Caco-2 (cell line): ENCODE measurements around the gene FAM3C. TPM values are rescaled to one million over a fixed set of nuclear protein-coding genes. Genes with fewer than 3 reads are reported as not detected.

ENCODE experiments used
- BruUV-seq: library from RNA; stranded (reverse); fragments of 400-500 nt; replicated peaks from 2 replicates; lab custom pipeline; 2021; lab: Mats Ljungman, UMichigan
- CTCF ChIA-PET: fragments of 300-600 bp; sonication (Branson Sonifier 250); formaldehyde crosslinking; loops from one replicate; lab custom pipeline; 2022; ENCODE audit warnings: antibody characterized with exemption; lab: Charles Lee
- POLR2A ChIA-PET: fragments of 300-600 bp; sonication (Branson Sonifier 250); formaldehyde crosslinking; loops from one replicate; lab custom pipeline; 2022; ENCODE audit warnings: antibody characterized with exemption; lab: Charles Lee
- DNase-seq, 2 experiments: peaks; one replicate each; pipeline versions ENCODE4 v3.0.0 to v3.0.0-alpha.2; 2020 to 2022
- H3K27me3 ChIP-seq: replicated peaks from 2 replicates; pipeline ENCODE4 v1.6.0; 2011; ENCODE audit warnings: low read length; ENCODE audit not compliant: control insufficient read depth, insufficient read depth
- H3K36me3 ChIP-seq: 2 replicates; pipeline ENCODE4 v1.5.1; 2011; ENCODE audit warnings: low read length; ENCODE audit not compliant: control insufficient read depth, insufficient read depth
- H3K4me1 ChIP-seq: fragments of 250-450 bp; sonication (Bioruptor Pico); 2 replicates; pipeline ENCODE4 v1.5.1; 2020; ENCODE audit warnings: mild to moderate bottlenecking
- H3K4me3 ChIP-seq: 2 replicates; pipeline ENCODE4 v1.5.1; 2011; ENCODE audit warnings: low read depth, mild to moderate bottlenecking, control low read depth, low read length
- H3K9me3 ChIP-seq: fragments of 250-450 bp; sonication (Bioruptor Pico); 2 replicates; pipeline ENCODE4 v1.5.1; 2020; ENCODE audit warnings: mild to moderate bottlenecking, moderate library complexity
- H3K27ac Mint-ChIP-seq: one replicate; pipeline ENCODE4 v1.8.0; 2022; ENCODE audit warnings: mixed read lengths; ENCODE audit not compliant: unreplicated experiment
- H3K27me3 Mint-ChIP-seq: one replicate; pipeline ENCODE4 v1.8.0; 2022; ENCODE audit warnings: mixed read lengths; ENCODE audit not compliant: insufficient read depth, unreplicated experiment
- H3K36me3 Mint-ChIP-seq: one replicate; pipeline ENCODE4 v1.8.0; 2022; ENCODE audit warnings: mild to moderate bottlenecking, mixed read lengths; ENCODE audit not compliant: insufficient read depth, unreplicated experiment
- H3K4me1 Mint-ChIP-seq: one replicate; pipeline ENCODE4 v1.8.0; 2022; ENCODE audit warnings: low read depth, mixed read lengths; ENCODE audit not compliant: unreplicated experiment
- H3K4me3 Mint-ChIP-seq: one replicate; pipeline ENCODE4 v1.8.0; 2022; ENCODE audit warnings: mild to moderate bottlenecking, moderate library complexity, mixed read lengths; ENCODE audit not compliant: unreplicated experiment
- H3K9me3 Mint-ChIP-seq: one replicate; pipeline ENCODE4 v1.8.0; 2022; ENCODE audit warnings: mixed read lengths; ENCODE audit not compliant: unreplicated experiment
- intact Hi-C: fragments of 100-400 bp; cut with micrococcal nuclease; formaldehyde crosslinking; loops from one replicate; pipeline ENCODE4 v1.10.0; 2022; ENCODE audit not compliant: unreplicated experiment
- total RNA-seq: library from RNA; stranded (reverse); gene quantifications from 2 replicates; pipeline ENCODE4 v1.2.3, GENCODE V29; 2022
- TF ChIP-seq, protein P1 (sequence below), 2 experiments: fragments of 200-600 bp in 1 of 2; IDR thresholded peaks; 1 replicate in 1 of 2; 2 replicates in 1 of 2; pipeline versions ENCODE4 v1.5.1 to v1.8.0; 2011 to 2022; ENCODE audit warnings: antibody characterized with exemption in 1 of 2, control low read depth in 1 of 2, inconsistent platforms in 1 of 2, low read depth in 1 of 2, low read length in 1 of 2, mild to moderate bottlenecking in 1 of 2, moderate library complexity in 1 of 2; ENCODE audit not compliant: insufficient read depth in 1 of 2, severe bottlenecking in 1 of 2, unreplicated experiment in 1 of 2

FAM3C gene
- total RNA-seq, 1 experiment from 2014 or later: 40.5 TPM

DNA sequence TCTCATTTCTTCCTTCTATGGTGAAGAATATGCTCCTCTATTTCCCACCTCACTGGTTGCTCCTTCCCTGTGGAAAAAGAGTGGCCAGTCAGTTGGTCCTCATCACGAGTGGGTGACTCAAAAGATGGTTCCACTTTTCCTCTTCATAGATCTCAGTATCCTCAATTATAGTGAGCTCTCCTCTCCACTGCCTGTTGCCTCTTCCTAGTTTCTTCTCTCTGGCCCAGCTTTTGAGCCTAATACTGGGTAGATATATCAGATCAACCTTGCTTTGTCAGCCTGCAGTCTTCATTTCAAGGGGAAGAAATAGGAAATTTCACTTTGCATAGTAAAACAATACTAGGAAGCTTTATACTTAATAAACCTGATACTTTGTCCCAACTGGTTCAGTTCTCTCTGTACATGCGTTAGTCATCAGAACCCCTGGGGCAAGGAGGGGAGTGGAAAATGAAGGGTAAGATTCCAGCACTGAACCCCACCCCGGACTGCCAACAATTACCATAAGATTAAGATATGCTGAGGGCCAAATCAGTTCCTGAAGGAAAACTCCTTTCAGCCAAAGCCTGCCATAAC is 82.8 kb downstream of the FAM3C start:
- Mint-ChIP-seq H3K4me1 (no peaks in the 10 kb centered on the region), H3K9me3 (peaks cover 11% of the 10 kb centered on the region), H3K27ac (no peak overlapping the region), H3K4me3 (no peak overlapping the region), H3K27me3 (peaks cover 13% of the 10 kb centered on the region), H3K36me3 (no peaks in the 10 kb centered on the region)
- BruUV-seq: no TSS peak
- Histone ChIP-seq H3K4me3 (no peak overlapping the region), H3K4me1 (no peaks in the 10 kb centered on the region), H3K9me3 (peaks cover 4% of the 10 kb centered on the region; the same call in 1 of the 2 replicates), H3K27me3 (no peaks in the 10 kb centered on the region), H3K36me3 (no peaks in the 10 kb centered on the region)
- TF ChIP-seq, protein P1, sequence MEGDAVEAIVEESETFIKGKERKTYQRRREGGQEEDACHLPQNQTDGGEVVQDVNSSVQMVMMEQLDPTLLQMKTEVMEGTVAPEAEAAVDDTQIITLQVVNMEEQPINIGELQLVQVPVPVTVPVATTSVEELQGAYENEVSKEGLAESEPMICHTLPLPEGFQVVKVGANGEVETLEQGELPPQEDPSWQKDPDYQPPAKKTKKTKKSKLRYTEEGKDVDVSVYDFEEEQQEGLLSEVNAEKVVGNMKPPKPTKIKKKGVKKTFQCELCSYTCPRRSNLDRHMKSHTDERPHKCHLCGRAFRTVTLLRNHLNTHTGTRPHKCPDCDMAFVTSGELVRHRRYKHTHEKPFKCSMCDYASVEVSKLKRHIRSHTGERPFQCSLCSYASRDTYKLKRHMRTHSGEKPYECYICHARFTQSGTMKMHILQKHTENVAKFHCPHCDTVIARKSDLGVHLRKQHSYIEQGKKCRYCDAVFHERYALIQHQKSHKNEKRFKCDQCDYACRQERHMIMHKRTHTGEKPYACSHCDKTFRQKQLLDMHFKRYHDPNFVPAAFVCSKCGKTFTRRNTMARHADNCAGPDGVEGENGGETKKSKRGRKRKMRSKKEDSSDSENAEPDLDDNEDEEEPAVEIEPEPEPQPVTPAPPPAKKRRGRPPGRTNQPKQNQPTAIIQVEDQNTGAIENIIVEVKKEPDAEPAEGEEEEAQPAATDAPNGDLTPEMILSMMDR (IDR thresholded peaks at IDR 0.05; ENCODE audit: insufficient read depth in 1 of 2, low read depth in 1 of 2, low read length in 1 of 2, severe bottlenecking in 1 of 2, unreplicated experiment in 1 of 2): no peak
- intact Hi-C loops: no loop called here
- ChIA-PET POLR2A (no interaction called here), CTCF (no interaction called here)
- no peak for DNase-seq

DNA sequence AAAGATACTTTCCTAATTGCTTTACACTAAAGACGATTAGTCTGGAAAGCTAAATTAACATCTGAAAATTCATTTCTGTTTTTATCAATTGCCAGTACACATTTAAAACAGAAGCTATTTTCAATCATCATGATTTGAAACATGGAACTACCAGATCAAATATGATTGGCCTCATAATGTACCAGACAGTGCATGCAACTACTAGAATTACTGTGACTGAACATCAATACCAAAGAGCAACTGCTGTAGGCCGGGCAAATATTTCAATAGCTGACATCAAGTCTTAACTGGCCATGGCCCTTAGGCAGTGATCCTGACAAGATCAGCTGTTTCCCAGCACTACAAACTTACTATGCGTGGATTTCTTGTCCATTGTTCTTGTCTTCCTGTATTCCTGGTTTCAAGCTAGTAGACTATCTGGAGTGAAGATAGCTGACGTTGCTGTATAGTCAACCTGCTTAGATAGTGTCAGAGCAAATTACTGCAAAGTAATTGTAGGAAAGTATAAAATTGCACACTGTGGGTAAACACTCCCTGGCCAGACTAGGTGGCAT is 89.0 kb downstream of the FAM3C start:
- Mint-ChIP-seq H3K27me3 (peaks cover 15% of the 10 kb centered on the region), H3K9me3 (peaks cover 11% of the 10 kb centered on the region), H3K4me1 (no peaks in the 10 kb centered on the region), H3K4me3 (no peak overlapping the region), H3K27ac (no peak overlapping the region), H3K36me3 (no peaks in the 10 kb centered on the region)
- intact Hi-C loops: no loop called here
- BruUV-seq: no TSS peak
- no peaks in the 10 kb centered on the region for H3K36me3 ChIP-seq
- H3K27me3 ChIP-seq: no peaks in the 10 kb centered on the region
- ChIA-PET POLR2A (no interaction called here), CTCF (no interaction called here)
- H3K9me3 ChIP-seq: peaks cover 4% of the 10 kb centered on the region; the same call in 1 of the 2 replicates
- TF ChIP-seq, protein P1 (IDR thresholded peaks at IDR 0.05; ENCODE audit: insufficient read depth in 1 of 2, low read depth in 1 of 2, low read length in 1 of 2, severe bottlenecking in 1 of 2, unreplicated experiment in 1 of 2): no peak
- no peaks in the 10 kb centered on the region for H3K4me1 ChIP-seq
- H3K4me3 ChIP-seq: no peak overlapping the region
- no peak for DNase-seq

DNA sequence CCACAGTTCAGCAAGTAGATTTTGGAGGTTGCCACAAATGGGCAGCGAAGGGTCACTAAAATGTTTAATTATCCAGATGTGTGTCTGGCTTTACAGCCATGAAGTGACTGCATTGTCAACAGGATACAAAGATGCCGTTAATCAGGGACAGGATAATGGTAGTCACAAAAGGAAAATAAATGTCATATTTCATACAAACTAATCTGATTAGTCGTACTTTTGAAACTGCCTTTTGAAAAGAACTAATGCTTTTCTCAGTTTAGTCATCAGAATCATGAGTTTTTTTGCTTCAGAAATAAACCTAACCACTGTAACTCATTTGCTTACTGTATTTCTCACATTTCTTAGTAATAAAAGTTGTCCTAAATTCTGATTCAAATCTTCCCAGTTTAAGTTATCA is 89.5 kb downstream of the FAM3C start:
- DNase-seq: no peak
- Histone ChIP-seq H3K36me3 (no peaks in the 10 kb centered on the region), H3K4me3 (no peak overlapping the region), H3K27me3 (no peaks in the 10 kb centered on the region), H3K4me1 (no peaks in the 10 kb centered on the region), H3K9me3 (peaks cover 4% of the 10 kb centered on the region; the same call in 1 of the 2 replicates)
- intact Hi-C loops: no loop called here
- ChIA-PET POLR2A (no interaction called here), CTCF (no interaction called here)
- H3K27me3 Mint-ChIP-seq: peaks cover 16% of the 10 kb centered on the region
- peaks cover 11% of the 10 kb centered on the region for H3K9me3 Mint-ChIP-seq
- TF ChIP-seq, protein P1 (IDR thresholded peaks at IDR 0.05; ENCODE audit: insufficient read depth in 1 of 2, low read depth in 1 of 2, low read length in 1 of 2, severe bottlenecking in 1 of 2, unreplicated experiment in 1 of 2): no peak
- H3K36me3 Mint-ChIP-seq: no peaks in the 10 kb centered on the region
- no peaks in the 10 kb centered on the region for H3K4me1 Mint-ChIP-seq
- no peak overlapping the region for H3K4me3 Mint-ChIP-seq
- H3K27ac Mint-ChIP-seq: no peak overlapping the region
- no TSS peak for BruUV-seq
